HepG2 (cell line): ENCODE results near the gene DNPEP. TPM values are rescaled to one million over a fixed set of nuclear protein-coding genes. Genes with fewer than 3 reads are reported as not detected.
A peak's percentile ranks its signal among the peaks of the same experiment; 100 is the strongest.

Source experiments
- DNMT1 ChIP-seq: sonication (generic); formaldehyde crosslinking; IDR thresholded peaks from 2 replicates; pipeline ENCODE4 v1.5.1; 2020; ENCODE audit warnings: mild to moderate bottlenecking, missing genetic modification reagents
- ELF4 ChIP-seq: sonication (generic); formaldehyde crosslinking; IDR thresholded peaks from 2 replicates; pipeline ENCODE4 v1.5.0; 2020; ENCODE audit warnings: missing genetic modification reagents, mild to moderate bottlenecking, moderate library complexity, borderline replicate concordance
- HOXA5 ChIP-seq: sonication (generic); formaldehyde crosslinking; IDR thresholded peaks from 2 replicates; pipeline ENCODE4 v1.4.0; 2020; ENCODE audit warnings: missing genetic modification reagents
- PRPF4 ChIP-seq: fragments of 200-400 bp; formaldehyde crosslinking; IDR thresholded peaks from 2 replicates; pipeline ENCODE4 v1.6.1; 2016; ENCODE audit warnings: low read length, low read depth; ENCODE audit not compliant: poor library complexity, severe bottlenecking
- RORA ChIP-seq: sonication (generic); formaldehyde crosslinking; IDR thresholded peaks from 2 replicates; pipeline ENCODE4 v1.5.0; 2020; ENCODE audit warnings: mild to moderate bottlenecking, missing genetic modification reagents, moderate library complexity
- SP2 ChIP-seq: sonication (generic); formaldehyde crosslinking; IDR thresholded peaks from 2 replicates; pipeline ENCODE4 v1.5.1; 2020; ENCODE audit warnings: mild to moderate bottlenecking, missing genetic modification reagents
- SRY ChIP-seq: sonication (generic); formaldehyde crosslinking; IDR thresholded peaks from 2 replicates; pipeline ENCODE4 v1.8.0; 2022; ENCODE audit warnings: mild to moderate bottlenecking, missing genetic modification reagents
- XBP1 ChIP-seq: sonication (generic); formaldehyde crosslinking; IDR thresholded peaks from 2 replicates; pipeline ENCODE4 v1.5.0; 2020; ENCODE audit warnings: missing genetic modification reagents
- ZFX ChIP-seq: sonication (generic); formaldehyde crosslinking; IDR thresholded peaks from 2 replicates; pipeline ENCODE4 v1.4.0; 2020; ENCODE audit warnings: mild to moderate bottlenecking, low read depth, missing genetic modification reagents, moderate library complexity
- ZNF101 ChIP-seq: sonication (generic); formaldehyde crosslinking; IDR thresholded peaks from 2 replicates; pipeline ENCODE4 v1.4.0; 2020; ENCODE audit warnings: mild to moderate bottlenecking, low read depth, missing genetic modification reagents, borderline replicate concordance
- ZNF30 ChIP-seq: sonication (generic); formaldehyde crosslinking; IDR thresholded peaks from 2 replicates; pipeline ENCODE4 v1.5.0; 2020; ENCODE audit warnings: mild to moderate bottlenecking, missing genetic modification reagents
- ZNF383 ChIP-seq: sonication (generic); formaldehyde crosslinking; IDR thresholded peaks from 2 replicates; pipeline ENCODE4 v1.4.0; 2020; ENCODE audit warnings: missing genetic modification reagents, mild to moderate bottlenecking, borderline replicate concordance
- ZNF546 ChIP-seq: sonication (generic); formaldehyde crosslinking; conservative IDR thresholded peaks from 2 replicates; pipeline ENCODE4 v1.8.1; 2023; ENCODE audit warnings: mild to moderate bottlenecking, missing genetic modification reagents
- ZNF790 ChIP-seq: sonication (generic); formaldehyde crosslinking; IDR thresholded peaks from 2 replicates; pipeline ENCODE4 v1.8.0; 2022; ENCODE audit warnings: missing genetic modification reagents, mild to moderate bottlenecking, borderline replicate concordance
- polyA plus RNA-seq, 8 experiments: library from polyadenylated mRNA; depleted of rRNA in 3 of 8; stranded (reverse) in 7 of 8; unstranded in 1 of 8; fragments of >200 nt; fragmentation: Illumina TruSeq in 4 of 8; extraction: Trizol in 4 of 8; gene quantifications; 2 replicates each; pipeline versions ENCODE4 v1.2.1 to v1.2.3, GENCODE V29; 2011 to 2016; ENCODE audit warnings: low read depth in 4 of 8, missing spikeins in 1 of 8, mixed read lengths in 1 of 8; ENCODE audit not compliant: insufficient read depth in 1 of 8
- total RNA-seq, 5 experiments: library from RNA; depleted of rRNA; stranded (reverse); fragments of >200 nt; fragmentation: Illumina TruSeq; extraction: Trizol; gene quantifications; 2 replicates each; pipeline ENCODE4 v1.2.3, GENCODE V29; 2016; ENCODE audit warnings: low read depth in 1 of 5
- TF ChIP-seq, protein P1 (sequence below): sonication (generic); formaldehyde crosslinking; IDR thresholded peaks from 2 replicates; pipeline ENCODE4 v1.9.0; 2022; ENCODE audit warnings: missing genetic modification reagents, mild to moderate bottlenecking, borderline replicate concordance
- TF ChIP-seq, protein P2 (sequence below), 2 experiments: fragments of 450-650 bp in 1 of 2; sonication (generic) in 1 of 2; formaldehyde crosslinking in 1 of 2; IDR thresholded peaks; 2 replicates each; pipeline versions ENCODE4 v1.6.1 to v1.8.0; 2016 to 2022; ENCODE audit warnings: antibody characterized with exemption in 1 of 2, mild to moderate bottlenecking in 1 of 2, missing genetic modification reagents in 1 of 2
- TF ChIP-seq, protein P3 (sequence below): sonication (generic); formaldehyde crosslinking; IDR thresholded peaks from 2 replicates; pipeline ENCODE4 v1.4.0; 2020; ENCODE audit warnings: missing genetic modification reagents

DNPEP gene
- total and polyA plus RNA-seq, 2 of the 13 experiments (the other 11 are each of a cell fraction or from before 2014, with no cell fraction given) = 104 to 109 TPM

DNA sequence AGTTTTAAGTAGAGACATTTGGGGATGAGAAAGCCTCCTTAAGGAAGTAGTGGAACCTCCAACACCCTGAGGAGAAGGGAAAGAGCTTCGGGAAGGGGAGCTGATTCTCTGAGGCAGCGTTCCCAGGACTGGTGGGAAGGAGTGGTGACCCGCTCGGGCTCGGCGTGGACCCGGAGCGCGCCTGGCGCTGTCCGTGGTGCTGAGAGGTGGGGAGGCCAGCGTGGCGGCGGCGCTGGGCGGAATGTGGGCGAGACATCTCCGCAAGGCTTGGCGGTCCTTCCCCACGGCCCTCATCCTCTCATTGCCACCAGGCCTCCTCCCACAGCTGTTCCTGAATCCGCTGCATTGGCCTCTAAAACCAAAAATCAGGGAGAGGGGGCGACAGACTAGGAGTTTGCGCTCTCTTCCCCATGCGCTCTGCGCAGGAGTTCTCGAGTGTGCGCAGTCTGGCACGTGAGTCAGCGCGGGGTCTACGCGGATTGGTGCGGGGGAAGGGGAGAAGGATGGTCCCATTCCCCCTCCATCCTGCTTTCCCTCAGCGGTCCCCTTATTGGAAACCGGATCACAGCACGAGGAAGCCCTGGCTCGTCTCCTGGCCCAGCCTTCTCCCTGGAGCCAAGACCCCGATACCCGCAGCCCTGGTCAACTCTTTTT is 56.0 kb downstream of the DNPEP start (continued):
- TF ChIP-seq SP2 (CRISPR knock-in tag) = no peak
- TF ChIP-seq, protein P1, sequence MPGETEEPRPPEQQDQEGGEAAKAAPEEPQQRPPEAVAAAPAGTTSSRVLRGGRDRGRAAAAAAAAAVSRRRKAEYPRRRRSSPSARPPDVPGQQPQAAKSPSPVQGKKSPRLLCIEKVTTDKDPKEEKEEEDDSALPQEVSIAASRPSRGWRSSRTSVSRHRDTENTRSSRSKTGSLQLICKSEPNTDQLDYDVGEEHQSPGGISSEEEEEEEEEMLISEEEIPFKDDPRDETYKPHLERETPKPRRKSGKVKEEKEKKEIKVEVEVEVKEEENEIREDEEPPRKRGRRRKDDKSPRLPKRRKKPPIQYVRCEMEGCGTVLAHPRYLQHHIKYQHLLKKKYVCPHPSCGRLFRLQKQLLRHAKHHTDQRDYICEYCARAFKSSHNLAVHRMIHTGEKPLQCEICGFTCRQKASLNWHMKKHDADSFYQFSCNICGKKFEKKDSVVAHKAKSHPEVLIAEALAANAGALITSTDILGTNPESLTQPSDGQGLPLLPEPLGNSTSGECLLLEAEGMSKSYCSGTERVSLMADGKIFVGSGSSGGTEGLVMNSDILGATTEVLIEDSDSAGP (CRISPR knock-in tag) = peak; percentile 61; the same call in 1 of the 2 replicates
- TF ChIP-seq, protein P2, sequence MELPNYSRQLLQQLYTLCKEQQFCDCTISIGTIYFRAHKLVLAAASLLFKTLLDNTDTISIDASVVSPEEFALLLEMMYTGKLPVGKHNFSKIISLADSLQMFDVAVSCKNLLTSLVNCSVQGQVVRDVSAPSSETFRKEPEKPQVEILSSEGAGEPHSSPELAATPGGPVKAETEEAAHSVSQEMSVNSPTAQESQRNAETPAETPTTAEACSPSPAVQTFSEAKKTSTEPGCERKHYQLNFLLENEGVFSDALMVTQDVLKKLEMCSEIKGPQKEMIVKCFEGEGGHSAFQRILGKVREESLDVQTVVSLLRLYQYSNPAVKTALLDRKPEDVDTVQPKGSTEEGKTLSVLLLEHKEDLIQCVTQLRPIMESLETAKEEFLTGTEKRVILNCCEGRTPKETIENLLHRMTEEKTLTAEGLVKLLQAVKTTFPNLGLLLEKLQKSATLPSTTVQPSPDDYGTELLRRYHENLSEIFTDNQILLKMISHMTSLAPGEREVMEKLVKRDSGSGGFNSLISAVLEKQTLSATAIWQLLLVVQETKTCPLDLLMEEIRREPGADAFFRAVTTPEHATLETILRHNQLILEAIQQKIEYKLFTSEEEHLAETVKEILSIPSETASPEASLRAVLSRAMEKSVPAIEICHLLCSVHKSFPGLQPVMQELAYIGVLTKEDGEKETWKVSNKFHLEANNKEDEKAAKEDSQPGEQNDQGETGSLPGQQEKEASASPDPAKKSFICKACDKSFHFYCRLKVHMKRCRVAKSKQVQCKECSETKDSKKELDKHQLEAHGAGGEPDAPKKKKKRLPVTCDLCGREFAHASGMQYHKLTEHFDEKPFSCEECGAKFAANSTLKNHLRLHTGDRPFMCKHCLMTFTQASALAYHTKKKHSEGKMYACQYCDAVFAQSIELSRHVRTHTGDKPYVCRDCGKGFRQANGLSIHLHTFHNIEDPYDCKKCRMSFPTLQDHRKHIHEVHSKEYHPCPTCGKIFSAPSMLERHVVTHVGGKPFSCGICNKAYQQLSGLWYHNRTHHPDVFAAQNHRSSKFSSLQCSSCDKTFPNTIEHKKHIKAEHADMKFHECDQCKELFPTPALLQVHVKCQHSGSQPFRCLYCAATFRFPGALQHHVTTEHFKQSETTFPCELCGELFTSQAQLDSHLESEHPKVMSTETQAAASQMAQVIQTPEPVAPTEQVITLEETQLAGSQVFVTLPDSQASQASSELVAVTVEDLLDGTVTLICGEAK (IDR thresholded peaks at IDR 0.05) = no peak
- TF ChIP-seq, protein P2 (CRISPR knock-in tag; IDR thresholded peaks at IDR 0.05) = peak; percentile 40; the same call in 1 of the 2 replicates
- TF ChIP-seq DNMT1 (CRISPR knock-in tag) = 0 out of 2 replicates have a peak, but pooled peaks have one; percentile 52
- TF ChIP-seq ZFX (CRISPR knock-in tag) = no peak
- TF ChIP-seq, protein P3, sequence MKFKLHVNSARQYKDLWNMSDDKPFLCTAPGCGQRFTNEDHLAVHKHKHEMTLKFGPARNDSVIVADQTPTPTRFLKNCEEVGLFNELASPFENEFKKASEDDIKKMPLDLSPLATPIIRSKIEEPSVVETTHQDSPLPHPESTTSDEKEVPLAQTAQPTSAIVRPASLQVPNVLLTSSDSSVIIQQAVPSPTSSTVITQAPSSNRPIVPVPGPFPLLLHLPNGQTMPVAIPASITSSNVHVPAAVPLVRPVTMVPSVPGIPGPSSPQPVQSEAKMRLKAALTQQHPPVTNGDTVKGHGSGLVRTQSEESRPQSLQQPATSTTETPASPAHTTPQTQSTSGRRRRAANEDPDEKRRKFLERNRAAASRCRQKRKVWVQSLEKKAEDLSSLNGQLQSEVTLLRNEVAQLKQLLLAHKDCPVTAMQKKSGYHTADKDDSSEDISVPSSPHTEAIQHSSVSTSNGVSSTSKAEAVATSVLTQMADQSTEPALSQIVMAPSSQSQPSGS (CRISPR knock-in tag) = peak; percentile 84
- 0 out of 2 replicates have a peak, but pooled peaks have one; percentile 75 for TF ChIP-seq ZNF30 (CRISPR knock-in tag)
- TF ChIP-seq ELF4 (CRISPR knock-in tag) = no peak
- 0 out of 2 replicates have a peak, but pooled peaks have one; percentile 62 for TF ChIP-seq ZNF101 (CRISPR knock-in tag)
- TF ChIP-seq PRPF4 = no peak
- TF ChIP-seq ZNF790 (CRISPR knock-in tag) = peak; percentile 83; the same call in 1 of the 2 replicates
- TF ChIP-seq RORA (CRISPR knock-in tag) = no peak
- peak; percentile 98 for TF ChIP-seq HOXA5 (CRISPR knock-in tag)
- peak; percentile 68; the same call in 1 of the 2 replicates for TF ChIP-seq XBP1 (CRISPR knock-in tag)
- TF ChIP-seq ZNF383 (CRISPR knock-in tag) = no peak
- TF ChIP-seq SRY (CRISPR knock-in tag) = peak; percentile 90
- peak; percentile 76; the same call in 1 of the 2 replicates for TF ChIP-seq ZNF546 (CRISPR knock-in tag)
